Measurements from ENCODE around the gene SERPINB10. TPM values are rescaled to one million over a fixed set of nuclear protein-coding genes. Genes with fewer than 3 reads are reported as not detected.
"Not testable (repeated sequence)": the region's sequence is repeated elsewhere in the genome, so short reads cannot be mapped to it uniquely, and the experiment has no call there.

The SERPINB10 gene
- total RNA-seq, 1 donor from 2014 or later: not detected

DNA sequence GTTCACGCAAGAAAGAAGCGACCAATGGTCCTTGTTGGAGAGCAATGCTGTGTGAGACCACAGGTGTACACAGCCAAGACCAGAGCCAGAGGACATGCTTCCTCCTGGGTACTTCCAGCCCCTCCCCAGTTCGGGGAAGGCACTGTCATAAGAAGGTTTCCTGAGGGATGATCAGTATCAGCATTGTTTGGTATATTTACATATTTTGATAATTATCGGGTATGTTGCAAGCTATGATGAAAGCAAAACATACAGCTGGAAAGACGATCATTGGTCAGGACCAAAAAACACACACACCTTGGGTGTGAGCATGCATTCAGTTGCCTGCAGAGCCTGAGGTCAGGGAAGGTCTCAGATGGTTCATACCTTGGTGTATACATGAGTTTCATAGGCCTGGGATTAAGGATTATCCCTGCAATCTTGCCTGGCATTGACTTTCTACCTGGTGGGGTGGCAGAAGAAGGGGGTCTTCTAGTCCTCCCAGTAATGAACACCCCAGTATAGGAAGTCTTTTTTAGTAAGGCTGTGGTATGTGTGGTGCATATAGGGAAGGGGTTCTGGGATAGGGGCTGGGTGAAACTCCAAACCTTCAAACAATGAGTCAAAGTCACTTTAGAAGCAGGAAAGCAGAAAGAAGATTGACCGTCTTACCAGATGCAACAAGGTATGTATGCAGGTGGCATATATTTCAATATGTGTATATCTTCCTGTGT lies 17.4 kb upstream of the SERPINB10 start:
- DNase-seq (ENCODE audit: low spot score) (no peak), ATAC-seq (no peak)
- intact Hi-C loops (cut with DNase I): no loop called here

DNA sequence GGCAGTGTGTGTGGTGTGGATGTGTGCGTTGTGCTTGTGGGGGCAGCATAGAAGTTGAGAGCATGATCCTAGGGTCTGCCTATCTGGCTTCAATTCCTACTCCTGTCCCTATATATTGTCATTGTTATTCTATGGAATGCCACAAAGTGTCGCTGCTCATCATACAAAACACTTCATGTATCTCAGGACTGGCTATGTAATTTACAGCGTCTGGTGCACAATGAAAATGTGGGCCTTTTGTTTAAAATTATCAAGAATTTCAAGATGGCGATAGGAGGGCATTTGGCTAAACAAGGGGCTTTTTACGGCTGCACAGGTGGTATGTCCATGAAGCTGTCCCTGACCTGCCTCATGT lies 16.8 kb upstream of the SERPINB10 start:
- intact Hi-C loops (cut with DNase I): no loop called here
- ATAC-seq: no peak
- DNase-seq (ENCODE audit: low spot score): no peak

DNA sequence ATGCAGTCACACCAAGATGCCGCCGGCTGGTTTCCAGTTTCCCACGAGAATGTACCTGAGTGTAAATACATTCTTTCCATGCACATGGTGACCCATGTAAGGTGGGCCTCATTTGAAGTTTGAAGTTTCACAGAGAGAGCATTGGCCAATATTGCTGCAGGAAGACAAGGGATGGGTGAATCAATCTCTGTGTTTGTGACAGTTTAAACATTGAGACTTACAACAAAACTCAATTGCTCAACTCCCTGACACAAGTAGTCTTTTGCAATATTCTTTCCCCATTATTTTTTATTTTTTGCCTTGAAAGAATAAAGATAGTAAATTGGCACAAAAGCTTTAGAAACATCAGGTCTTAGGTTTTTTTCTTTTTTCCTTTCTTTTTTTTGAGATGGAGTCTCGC lies 15.2 kb upstream of the SERPINB10 start:
- ATAC-seq (no peak), DNase-seq (ENCODE audit: low spot score) (no peak)
- intact Hi-C loops (cut with DNase I): no loop called here

DNA sequence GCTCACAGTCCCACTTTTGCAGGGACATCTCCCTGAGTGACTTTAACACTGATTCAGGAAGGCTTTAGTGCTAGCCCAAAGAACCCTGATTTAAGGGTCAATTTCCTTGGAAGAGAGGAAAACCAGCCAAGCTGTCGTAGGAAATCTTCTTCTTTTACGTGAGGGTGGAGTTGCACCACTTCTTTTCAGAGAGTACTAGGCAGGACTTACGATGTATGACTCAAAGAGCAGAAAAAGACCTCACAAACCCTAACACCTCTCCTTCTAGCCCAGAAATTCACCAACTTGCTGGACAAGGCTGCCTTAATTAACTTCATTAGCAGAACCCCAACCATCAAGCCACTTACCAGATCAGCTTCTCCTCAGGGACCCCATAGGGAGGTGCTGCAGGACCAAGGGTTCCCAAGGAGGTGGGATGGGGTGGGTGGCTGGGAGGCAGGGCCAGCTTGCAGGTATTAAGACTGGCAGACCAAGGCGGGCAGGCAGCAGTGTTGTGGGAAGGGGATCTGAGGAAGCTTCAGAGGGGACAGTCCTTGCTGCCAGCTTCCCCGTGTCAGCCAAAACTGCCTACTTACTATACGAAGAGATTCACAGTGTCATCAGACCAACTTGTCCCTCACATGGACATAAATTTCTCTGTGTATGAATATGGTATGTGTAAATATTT lies 13.5 kb upstream of the SERPINB10 start:
- intact Hi-C loops (cut with DNase I): no loop called here
- ATAC-seq (no peak), DNase-seq (ENCODE audit: low spot score) (no peak)

DNA sequence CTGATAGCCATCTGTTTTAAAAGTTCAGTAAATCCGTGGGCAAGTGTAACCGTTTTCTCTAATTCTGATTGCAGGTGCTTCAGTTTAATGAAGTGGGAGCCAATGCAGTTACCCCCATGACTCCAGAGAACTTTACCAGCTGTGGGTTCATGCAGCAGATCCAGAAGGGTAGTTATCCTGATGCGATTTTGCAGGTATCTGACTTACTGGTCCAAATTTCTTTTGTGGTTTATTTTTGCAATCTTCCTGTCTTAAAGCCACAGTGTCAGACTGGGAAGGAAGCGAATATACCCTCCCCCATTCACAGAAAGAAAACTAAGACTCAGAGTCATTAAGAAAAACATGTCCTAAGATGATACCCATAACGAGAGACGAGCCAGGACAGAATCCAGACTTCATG lies 12.6 kb upstream of the SERPINB10 start:
- DNase-seq (ENCODE audit: low spot score) (no peak), ATAC-seq (no peak)
- intact Hi-C loops (cut with DNase I): no loop called here

DNA sequence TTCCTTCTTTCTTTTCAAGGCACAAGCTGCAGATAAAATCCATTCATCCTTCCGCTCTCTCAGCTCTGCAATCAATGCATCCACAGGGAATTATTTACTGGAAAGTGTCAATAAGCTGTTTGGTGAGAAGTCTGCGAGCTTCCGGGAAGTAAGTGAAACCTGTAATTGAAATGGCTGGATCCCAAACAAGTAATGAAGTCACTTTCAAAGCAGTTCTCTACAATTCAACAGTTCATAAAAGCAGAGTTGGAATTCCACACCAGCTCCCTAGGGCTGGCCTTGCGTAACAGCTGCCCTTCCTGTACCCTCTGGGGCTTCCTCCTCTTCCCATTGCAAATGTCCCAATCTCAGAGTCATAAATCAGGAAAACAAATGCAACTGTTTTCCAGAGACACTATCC lies 10.7 kb upstream of the SERPINB10 start:
- DNase-seq (ENCODE audit: low spot score) (no peak), ATAC-seq (no peak)
- intact Hi-C loops (cut with DNase I): no loop called here

DNA sequence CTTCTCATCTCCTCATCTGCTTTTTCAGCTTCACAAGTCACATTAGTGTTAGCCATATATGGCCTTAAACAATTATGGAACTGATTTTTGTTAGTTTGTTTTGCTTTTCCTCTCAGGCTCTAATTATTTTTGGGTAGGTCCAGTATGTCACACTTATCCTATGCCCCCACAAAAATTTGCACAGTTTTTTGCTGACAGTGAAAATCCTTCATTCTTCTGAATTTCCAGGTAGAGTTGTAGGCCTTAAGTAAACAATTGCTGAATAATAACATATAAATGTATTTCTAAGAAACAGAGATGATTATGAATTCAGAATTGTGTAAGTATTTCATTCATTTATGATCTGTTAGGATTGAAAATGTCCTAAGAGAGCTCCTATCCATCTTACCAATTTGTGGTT lies 8.6 kb upstream of the SERPINB10 start:
- DNase-seq (ENCODE audit: low spot score): no peak
- ATAC-seq: no peak
- intact Hi-C loops (cut with DNase I): no loop called here

DNA sequence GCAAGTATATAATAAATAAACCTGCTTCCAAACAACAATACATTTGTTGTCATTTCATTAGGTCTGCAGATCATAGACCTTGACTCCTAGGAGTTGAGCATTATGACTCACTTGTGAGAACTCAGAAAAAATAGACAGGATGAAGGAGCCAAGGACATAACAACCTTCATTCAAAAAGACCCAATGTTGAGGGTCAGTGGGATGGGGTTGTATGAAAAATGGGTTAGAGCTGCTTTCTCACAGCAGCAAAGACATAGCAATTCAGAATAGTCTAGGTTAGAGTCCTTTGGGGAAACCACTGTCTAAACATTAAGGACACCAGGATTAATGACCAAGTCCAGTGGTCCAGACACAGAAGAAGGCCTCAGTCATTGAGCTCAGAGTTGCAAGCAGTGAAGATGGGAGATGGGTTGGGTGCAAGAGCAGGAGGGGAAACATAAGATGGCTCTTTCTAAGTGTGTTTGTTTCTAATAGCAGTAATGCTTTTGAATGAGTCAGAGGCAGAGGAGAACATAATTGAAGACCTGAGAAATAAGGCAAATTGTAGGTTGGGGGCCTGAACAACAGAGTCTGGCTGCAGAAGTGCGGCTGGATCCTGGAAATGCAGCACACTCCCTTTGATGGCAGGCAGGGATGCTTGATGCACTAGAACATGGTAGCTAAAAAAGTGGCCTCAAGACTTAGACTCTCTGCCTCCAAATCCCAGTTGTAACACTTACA lies 3.7 kb upstream of the SERPINB10 start:
- intact Hi-C loops (cut with DNase I): no loop called here
- no peak for DNase-seq (ENCODE audit: low spot score)
- no peak for ATAC-seq

DNA sequence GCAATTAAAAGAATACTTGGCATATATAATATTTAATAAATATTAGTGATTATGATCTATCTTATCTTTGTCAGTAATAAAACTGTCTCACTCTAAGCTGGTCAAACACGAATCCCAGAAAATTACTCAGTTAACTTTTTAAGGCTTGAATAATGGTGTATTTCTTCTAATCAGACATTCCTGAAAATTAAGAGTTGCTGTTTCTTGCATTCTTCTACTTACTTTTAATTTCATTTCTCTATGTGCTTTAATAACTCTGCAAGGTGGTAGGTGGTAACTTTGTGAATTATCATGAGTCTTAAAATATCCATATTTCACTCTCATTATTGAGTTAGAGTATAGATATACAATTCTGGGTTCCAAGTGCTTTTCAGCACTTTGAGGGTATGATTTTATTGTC lies 3.1 kb upstream of the SERPINB10 start:
- ATAC-seq: no peak
- no peak for DNase-seq (ENCODE audit: low spot score)
- intact Hi-C loops (cut with DNase I): no loop called here

DNA sequence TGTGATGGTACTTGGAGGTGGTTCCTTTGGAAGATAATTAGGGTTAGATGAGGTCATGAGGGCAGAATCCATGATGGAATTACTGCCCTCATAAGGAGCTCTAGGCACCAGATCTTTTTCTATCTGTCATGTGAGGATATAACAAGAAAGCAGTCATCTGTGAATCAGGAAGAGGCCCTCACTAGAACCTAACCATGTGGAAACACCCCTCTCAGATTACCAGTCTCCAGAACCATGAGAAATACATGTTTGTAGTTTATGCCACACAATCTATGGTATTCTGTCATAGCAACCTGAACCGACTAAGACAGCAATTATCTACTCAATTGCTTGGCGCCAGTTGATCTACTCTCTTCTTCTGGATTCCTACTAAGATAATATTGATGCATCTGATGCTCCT lies 2.4 kb upstream of the SERPINB10 start:
- intact Hi-C loops (cut with DNase I): no loop called here
- no peak for DNase-seq (ENCODE audit: low spot score)
- no peak for ATAC-seq

DNA sequence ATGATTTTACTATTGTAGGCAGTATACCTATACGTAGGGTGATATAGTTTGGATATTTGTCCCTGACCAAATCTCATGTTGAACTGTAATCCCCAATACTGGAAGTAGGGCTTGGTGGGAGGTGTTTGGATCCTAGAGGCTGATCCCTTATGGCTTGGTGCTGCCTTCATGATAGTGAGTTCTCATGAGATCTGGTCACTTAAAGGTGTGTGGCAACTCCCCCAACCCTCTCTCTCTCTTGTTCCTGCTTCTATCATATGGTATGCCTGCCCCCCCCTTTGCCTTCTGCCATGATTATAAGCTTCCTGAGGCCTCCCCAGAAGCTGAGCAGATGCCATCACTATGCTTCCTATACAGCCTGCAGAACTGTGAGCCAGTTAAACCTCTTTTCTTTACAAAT lies 1.7 kb upstream of the SERPINB10 start:
- no peak for ATAC-seq
- DNase-seq (ENCODE audit: low spot score): no peak
- intact Hi-C loops (cut with DNase I): no loop called here

DNA sequence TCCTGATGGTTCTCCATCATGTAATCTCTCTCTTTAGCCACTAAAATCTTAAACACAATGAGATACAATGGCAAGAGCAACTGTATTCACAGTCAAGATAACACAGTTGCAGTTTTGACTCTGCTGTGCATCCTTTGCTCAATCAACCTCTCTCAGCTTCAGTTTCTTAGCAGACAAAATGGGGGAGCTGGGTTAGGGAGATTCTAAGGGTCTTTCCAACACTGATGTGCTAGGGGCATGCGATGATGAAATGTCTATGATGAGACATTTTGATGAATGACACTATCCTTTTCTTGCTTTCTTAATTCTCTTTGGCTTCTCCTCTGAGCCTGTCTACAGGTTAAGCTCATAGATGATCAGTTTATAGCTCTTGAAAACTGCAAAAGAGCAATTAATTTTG lies 1.1 kb downstream of the SERPINB10 start:
- ATAC-seq: no peak
- intact Hi-C loops (cut with DNase I): no loop called here
- no peak for DNase-seq (ENCODE audit: low spot score)

DNA sequence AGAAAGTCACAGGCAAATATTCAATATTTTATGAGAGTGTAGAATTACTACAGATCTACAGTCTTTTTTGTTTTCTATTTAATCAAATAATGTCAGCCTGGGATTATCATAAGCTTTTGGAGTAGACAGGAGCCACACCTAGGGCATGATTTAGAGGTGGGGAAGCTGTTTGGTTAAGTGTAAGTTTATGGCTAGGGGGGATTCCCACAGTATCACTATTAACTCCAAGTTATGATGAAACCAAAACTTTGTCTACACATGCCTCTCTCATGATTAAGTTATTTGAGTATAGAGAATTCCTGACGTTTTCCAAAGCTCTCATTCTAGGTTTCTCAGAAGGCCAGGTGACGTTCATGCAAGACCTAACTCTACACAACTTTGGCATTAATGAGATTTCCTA lies 2.1 kb downstream of the SERPINB10 start:
- no peak for ATAC-seq
- intact Hi-C loops (cut with DNase I): no loop called here
- no peak for DNase-seq (ENCODE audit: low spot score)

DNA sequence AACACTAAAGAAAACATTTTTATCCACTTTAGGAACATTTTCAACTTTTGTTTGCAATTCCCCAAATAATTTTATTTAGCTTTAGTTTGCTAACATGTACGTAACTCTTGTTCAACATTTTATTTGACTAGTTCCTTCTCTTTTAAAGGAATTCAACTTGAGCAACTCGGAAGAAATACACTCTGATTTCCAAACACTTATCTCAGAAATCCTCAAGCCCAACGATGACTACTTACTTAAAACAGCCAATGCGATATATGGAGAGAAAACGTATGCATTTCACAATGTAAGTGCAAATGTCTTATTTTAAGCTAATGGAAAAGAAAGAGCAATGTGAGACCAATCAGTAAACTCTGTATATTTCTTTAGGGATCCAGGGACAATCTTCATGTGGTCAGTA lies 10.1 kb downstream of the SERPINB10 start:
- ATAC-seq (no peak), DNase-seq (ENCODE audit: low spot score) (no peak)
- intact Hi-C loops (cut with DNase I): no loop called here

DNA sequence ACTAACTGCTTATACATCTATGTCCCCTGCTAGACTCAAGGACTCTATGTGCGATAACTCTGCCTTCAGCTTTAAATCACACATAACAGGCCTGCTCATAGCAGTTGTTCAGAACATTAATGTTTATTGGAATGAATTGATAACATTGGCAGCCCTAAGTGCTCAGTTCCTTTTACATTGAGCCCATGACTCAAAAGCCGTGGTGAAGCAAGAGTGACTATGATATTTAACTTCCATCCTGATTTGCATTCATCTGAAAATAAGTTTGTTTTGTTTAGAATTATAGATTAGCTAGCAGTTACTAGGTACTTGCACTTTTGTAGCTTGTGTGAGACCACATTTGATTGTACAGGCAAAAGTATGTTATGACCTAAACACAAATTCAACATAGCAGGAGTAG lies 14.3 kb downstream of the SERPINB10 start:
- intact Hi-C loops (cut with DNase I): no loop called here
- ATAC-seq (no peak), DNase-seq (ENCODE audit: low spot score) (no peak)

DNA sequence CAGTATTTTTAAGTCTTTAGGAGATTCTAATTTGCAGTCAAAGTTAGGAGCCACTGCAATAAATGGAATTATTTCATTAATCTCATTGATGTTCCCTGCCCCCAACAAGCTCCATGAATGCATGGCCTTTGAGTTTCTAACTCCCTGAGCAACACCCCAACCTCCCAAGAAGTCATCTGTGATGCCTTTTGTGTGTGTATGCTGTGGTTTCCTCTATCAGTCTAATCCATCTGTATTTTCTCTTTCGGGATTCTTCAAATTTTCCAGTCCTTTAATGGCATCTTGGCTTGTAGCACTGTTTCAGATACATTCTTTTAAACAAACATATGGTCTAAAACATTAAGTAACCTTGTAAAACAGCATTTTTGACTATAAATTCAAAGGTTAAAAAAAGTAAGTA lies 16.8 kb downstream of the SERPINB10 start:
- intact Hi-C loops (cut with DNase I): no loop called here
- DNase-seq (ENCODE audit: low spot score) (no peak), ATAC-seq (no peak)

DNA sequence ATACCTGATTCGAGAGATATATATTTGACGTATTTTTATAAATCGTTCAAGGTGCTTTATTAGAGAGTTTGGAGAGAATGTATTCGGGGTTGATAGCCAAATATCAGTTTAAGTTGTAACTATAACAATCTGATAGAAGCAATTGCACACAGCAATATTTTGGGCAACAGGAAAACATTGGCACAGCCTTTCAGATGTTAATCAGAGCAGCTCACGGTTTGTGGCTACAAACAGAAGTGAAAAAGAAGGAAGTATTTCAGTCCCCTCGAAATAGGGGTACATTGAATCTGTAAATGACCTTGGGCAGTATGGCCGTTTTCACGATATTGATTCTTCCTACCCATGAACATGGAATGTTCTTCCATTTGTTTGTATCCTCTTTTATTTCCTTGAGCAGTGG lies 20.6 kb downstream of the SERPINB10 start:
- intact Hi-C loops (cut with DNase I): no loop called here
- ATAC-seq: no peak
- no peak for DNase-seq (ENCODE audit: low spot score)

DNA sequence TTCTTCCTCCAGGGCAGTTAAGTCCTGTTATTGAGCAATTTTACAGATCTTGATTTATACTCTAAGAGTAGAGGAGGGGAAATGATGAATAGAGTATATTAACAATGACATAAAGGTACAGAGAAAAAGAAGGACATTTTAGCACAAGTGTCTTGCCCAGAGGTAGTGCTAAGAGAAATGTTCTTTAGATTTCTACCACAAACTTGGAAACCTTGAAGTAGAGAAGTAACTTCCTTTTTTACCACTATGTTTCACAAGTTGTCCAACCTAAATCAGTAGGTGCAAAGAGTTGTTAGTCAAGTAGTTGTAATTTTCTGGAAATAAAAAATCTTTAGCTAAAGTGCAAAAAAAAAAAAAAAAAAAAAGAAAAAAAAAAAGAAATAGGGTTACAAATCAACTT lies 21.6 kb downstream of the SERPINB10 start:
- intact Hi-C loops (cut with DNase I): not testable (repeated sequence)

DNA sequence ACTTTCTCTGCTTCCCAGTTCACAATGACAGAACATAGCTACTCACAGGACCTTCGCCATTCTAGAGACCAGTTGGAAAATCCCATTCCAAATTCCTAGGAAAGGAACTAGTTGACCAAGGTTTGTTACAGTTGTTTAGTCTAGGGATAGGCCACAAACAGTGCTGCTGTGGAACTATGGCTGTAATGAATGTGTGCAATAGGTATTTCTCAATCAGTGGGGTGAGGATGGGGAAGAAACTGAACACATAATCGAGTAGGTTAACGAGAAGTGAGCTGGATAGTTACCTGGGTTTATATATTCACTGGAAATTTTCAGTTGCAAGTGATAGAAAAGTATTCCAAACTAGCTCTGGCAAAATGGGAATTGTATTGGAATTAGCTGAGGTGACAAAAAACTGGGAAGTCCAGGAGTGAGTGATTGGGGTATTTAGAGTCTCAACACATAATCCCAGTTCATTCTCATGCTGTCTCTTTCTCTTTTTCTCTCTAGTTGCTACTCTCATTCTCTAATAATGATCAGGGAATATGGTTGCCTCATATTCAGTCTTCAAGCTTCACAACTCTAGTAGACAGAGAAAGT lies 23.1 kb downstream of the SERPINB10 start:
- DNase-seq (ENCODE audit: low spot score): no peak
- no peak for ATAC-seq
- intact Hi-C loops (cut with DNase I): no loop called here

More for the DNA sequence above, 21.6 kb downstream of the SERPINB10 start:
- not testable (repeated sequence) for ATAC-seq; DNase-seq (ENCODE audit: low spot score)
